H9 (cell line): ENCODE results near the gene TM2D1. TPM values are rescaled to one million over a fixed set of nuclear protein-coding genes. Genes with fewer than 3 reads are reported as not detected.

ENCODE experiments used
- DNase-seq: peaks from one replicate; pipeline ENCODE4 v3.0.0-alpha.2; 2017
- H2AFZ ChIP-seq: one replicate; pipeline ENCODE4 v1.6.1; 2013; ENCODE audit warnings: mild to moderate bottlenecking, low read length, control low read depth, moderate library complexity
- H2AK5ac ChIP-seq: 2 replicates; pipeline ENCODE4 v1.6.1; 2013; ENCODE audit warnings: low read length, control low read depth, mixed read lengths; ENCODE audit not compliant: insufficient read length
- H2BK120ac ChIP-seq: one replicate; pipeline ENCODE4 v1.6.1; 2013; ENCODE audit warnings: low read depth, mild to moderate bottlenecking, low read length, control low read depth, inconsistent platforms; ENCODE audit not compliant: poor library complexity, severe bottlenecking
- H2BK12ac ChIP-seq: 2 replicates; pipeline ENCODE4 v1.6.1; 2013; ENCODE audit warnings: low read length, control low read depth, mixed read lengths, low read depth; ENCODE audit not compliant: insufficient read length
- H2BK15ac ChIP-seq: 2 replicates; pipeline ENCODE4 v1.6.1; 2013; ENCODE audit warnings: low read depth, low read length, control low read depth
- H2BK20ac ChIP-seq: one replicate; pipeline ENCODE4 v1.6.1; 2013; ENCODE audit warnings: low read depth, mild to moderate bottlenecking, low read length, control low read depth, inconsistent platforms; ENCODE audit not compliant: poor library complexity, severe bottlenecking
- H2BK5ac ChIP-seq: 2 replicates; pipeline ENCODE4 v1.6.1; 2013; ENCODE audit warnings: low read length, control low read depth, mixed read lengths; ENCODE audit not compliant: insufficient read length
- H3K14ac ChIP-seq: 2 replicates; pipeline ENCODE4 v1.6.1; 2013; ENCODE audit warnings: low read length, control low read depth; ENCODE audit not compliant: insufficient read depth
- H3K18ac ChIP-seq: 2 replicates; pipeline ENCODE4 v1.6.1; 2013; ENCODE audit warnings: low read depth, mild to moderate bottlenecking, mixed read lengths, low read length, control low read depth; ENCODE audit not compliant: insufficient read length
- H3K23ac ChIP-seq: 2 replicates; pipeline ENCODE4 v1.6.1; 2013; ENCODE audit warnings: low read length, control low read depth, mixed read lengths, low read depth; ENCODE audit not compliant: insufficient read length
- H3K23me2 ChIP-seq: 2 replicates; pipeline ENCODE4 v1.6.1; 2013; ENCODE audit warnings: low read depth, mild to moderate bottlenecking, mixed read lengths, low read length, control low read depth; ENCODE audit not compliant: insufficient read length, poor library complexity, severe bottlenecking
- H3K27ac ChIP-seq: 2 replicates; pipeline ENCODE4 v1.5.1; 2013; ENCODE audit warnings: low read length, control low read depth, mixed read lengths, low read depth; ENCODE audit not compliant: insufficient read length
- H3K27me3 ChIP-seq: 2 replicates; pipeline ENCODE4 v1.6.1; 2013; ENCODE audit warnings: low read length, control low read depth, inconsistent platforms; ENCODE audit not compliant: insufficient read depth
- H3K4ac ChIP-seq: 2 replicates; pipeline ENCODE4 v1.6.1; 2013; ENCODE audit warnings: low read depth, mild to moderate bottlenecking, control low read depth, inconsistent platforms, low read length, moderate library complexity
- H3K4me1 ChIP-seq: 2 replicates; pipeline ENCODE4 v1.6.1; 2013; ENCODE audit warnings: low read length, control low read depth, inconsistent platforms; ENCODE audit not compliant: insufficient read depth
- H3K4me2 ChIP-seq: 2 replicates; pipeline ENCODE4 v1.6.1; 2013; ENCODE audit warnings: low read length, control low read depth, mixed read lengths; ENCODE audit not compliant: insufficient read length, insufficient read depth
- H3K56ac ChIP-seq: 2 replicates; pipeline ENCODE4 v1.6.1; 2013; ENCODE audit warnings: low read depth, mild to moderate bottlenecking, mixed read lengths, low read length, control low read depth; ENCODE audit not compliant: insufficient read length
- H3K79me1 ChIP-seq: 2 replicates; pipeline ENCODE4 v1.6.1; 2013; ENCODE audit warnings: low read depth, mild to moderate bottlenecking, moderate library complexity, low read length, control low read depth, inconsistent platforms; ENCODE audit not compliant: insufficient read depth, poor library complexity, severe bottlenecking
- H3K79me2 ChIP-seq: 2 replicates; pipeline ENCODE4 v1.6.1; 2013; ENCODE audit warnings: low read length, control low read depth, inconsistent platforms; ENCODE audit not compliant: insufficient read depth
- H3K9ac ChIP-seq: 2 replicates; pipeline ENCODE4 v1.6.1; 2013; ENCODE audit warnings: low read length, control low read depth, mixed read lengths; ENCODE audit not compliant: insufficient read length; ENCODE audit errors: extremely low read depth
- H3K9me3 ChIP-seq: one replicate; pipeline ENCODE4 v1.6.1; 2013; ENCODE audit warnings: low read depth, low read length, inconsistent platforms; ENCODE audit not compliant: control insufficient read depth
- H3T11ph ChIP-seq: one replicate; pipeline ENCODE4 v1.6.1; 2013; ENCODE audit warnings: mild to moderate bottlenecking, low read length, control low read depth, inconsistent platforms
- H4K20me1 ChIP-seq: one replicate; pipeline ENCODE4 v1.6.1; 2013; ENCODE audit not compliant: control insufficient read depth, insufficient read length, insufficient read depth
- H4K5ac ChIP-seq: 2 replicates; pipeline ENCODE4 v1.6.1; 2013; ENCODE audit warnings: low read depth, mild to moderate bottlenecking, mixed read lengths, low read length, control low read depth; ENCODE audit not compliant: insufficient read length
- H4K8ac ChIP-seq: replicated peaks from 2 replicates; pipeline ENCODE4 v1.6.1; 2013; ENCODE audit warnings: low read length, control low read depth, mixed read lengths, low read depth; ENCODE audit not compliant: insufficient read length
- H4K91ac ChIP-seq: 2 replicates; pipeline ENCODE4 v1.6.1; 2013; ENCODE audit warnings: low read depth, mild to moderate bottlenecking, moderate library complexity, mixed read lengths, low read length, control low read depth; ENCODE audit not compliant: insufficient read length
- H3K27ac Mint-ChIP-seq, 3 experiments: 2 replicates in 2 of 3; 3 replicates in 1 of 3; pipeline ENCODE4 v1.8.0; 2020 to 2021; ENCODE audit warnings: mixed read lengths in 3 of 3, mild to moderate bottlenecking in 1 of 3, moderate library complexity in 1 of 3
- H3K27me3 Mint-ChIP-seq: 2 replicates; pipeline ENCODE4 v1.8.0; 2021; ENCODE audit warnings: low read depth, mild to moderate bottlenecking, moderate library complexity, mixed read lengths
- H3K36me3 Mint-ChIP-seq, 3 experiments: 2 replicates in 2 of 3; 3 replicates in 1 of 3; pipeline ENCODE4 v1.8.0; 2020 to 2021; ENCODE audit warnings: low read depth in 3 of 3, mixed read lengths in 3 of 3; ENCODE audit not compliant: insufficient read depth in 1 of 3
- H3K4me1 Mint-ChIP-seq, 2 experiments: 2 replicates each; pipeline ENCODE4 v1.8.0; 2020; ENCODE audit warnings: mixed read lengths in 2 of 2
- H3K4me3 Mint-ChIP-seq, 2 experiments: 2 replicates in 1 of 2; 3 replicates in 1 of 2; pipeline ENCODE4 v1.8.0; 2020 to 2021; ENCODE audit warnings: mild to moderate bottlenecking in 2 of 2, mixed read lengths in 2 of 2, moderate library complexity in 1 of 2
- H3K9me3 Mint-ChIP-seq, 2 experiments: 2 replicates in 1 of 2; 3 replicates in 1 of 2; pipeline ENCODE4 v1.8.0; 2020; ENCODE audit warnings: mild to moderate bottlenecking in 2 of 2, mixed read lengths in 2 of 2, moderate library complexity in 1 of 2
- CTCF ChIP-seq: fragments of 200-600 bp; sonication (generic); conservative IDR thresholded peaks from 3 replicates; pipeline ENCODE4 v1.8.0; 2021; ENCODE audit warnings: antibody characterized with exemption, mild to moderate bottlenecking
- WGBS: extraction: QIAGEN DNeasy Blood & Tissue Kit; methylation state at CpG from one replicate; pipeline ENCODE4 v1.1.7; 2013; ENCODE audit warnings: missing lambda C conversion rate, low lambda C conversion rate, mixed read lengths; ENCODE audit not compliant: insufficient read length; ENCODE audit errors: extremely low coverage; 5-methylcytosine and 5-hydroxymethylcytosine counted together
- total RNA-seq: library from RNA; stranded (reverse); gene quantifications from 2 replicates; pipeline ENCODE4 v1.2.1, GENCODE V29; 2021

The TM2D1 gene
- total RNA-seq, 1 experiment from 2014 or later: 20.3 TPM

DNA sequence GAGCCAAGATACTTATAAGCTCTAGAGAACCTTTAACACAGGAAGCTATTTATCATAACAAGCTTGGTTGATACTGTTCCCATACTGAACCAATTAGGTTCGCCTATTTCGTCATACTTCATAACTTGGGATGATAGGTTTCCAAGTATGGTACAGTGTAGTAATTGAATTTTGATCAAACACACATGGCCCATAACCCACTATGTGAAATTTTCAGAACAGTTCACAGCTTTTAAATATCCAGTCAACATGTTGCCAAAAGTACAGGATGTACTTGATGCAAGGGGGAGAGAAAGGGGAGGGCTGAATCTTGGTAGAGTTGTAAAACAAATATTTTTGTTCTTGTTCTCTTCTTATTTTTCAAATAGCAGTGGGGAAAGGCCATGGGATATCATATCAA lies 86.6 kb downstream of the TM2D1 start:
- no peak overlapping the region for H3K56ac ChIP-seq
- H4K91ac ChIP-seq: no peak overlapping the region
- H3K14ac ChIP-seq: no peak overlapping the region
- H3K4ac ChIP-seq: no peak overlapping the region
- H2AK5ac ChIP-seq: no peak overlapping the region
- TF ChIP-seq CTCF: no peak
- no peak overlapping the region for H2AFZ ChIP-seq
- H3K9me3 ChIP-seq: no peaks in the 10 kb centered on the region
- H4K5ac ChIP-seq: no peak overlapping the region
- H3K79me2 ChIP-seq: no peaks in the 10 kb centered on the region
- no peak overlapping the region for H3K18ac ChIP-seq
- Mint-ChIP-seq H3K9me3 (no peaks in the 10 kb centered on the region), H3K4me1 (peaks cover 27 to 31% of the 10 kb centered on the region in 2 experiments), H3K27ac (no peak overlapping the region), H3K36me3 (no peaks in the 10 kb centered on the region), H3K27me3 (peaks cover 16% of the 10 kb centered on the region), H3K4me3 (no peak overlapping the region)
- H3K79me1 ChIP-seq: no peaks in the 10 kb centered on the region
- no CpG with 5 or more reads among the region's 2 CpGs for WGBS
- H3K4me1 ChIP-seq: peaks cover 2% of the 10 kb centered on the region; the same call in 1 of the 2 replicates
- H3K27me3 ChIP-seq: no peaks in the 10 kb centered on the region
- H2BK120ac ChIP-seq: no peak overlapping the region
- H2BK5ac ChIP-seq: no peak overlapping the region
- H3K4me2 ChIP-seq: no peak overlapping the region
- no peak overlapping the region for H3K9ac ChIP-seq
- no peaks in the 10 kb centered on the region for H4K20me1 ChIP-seq
- no peak overlapping the region for H2BK15ac ChIP-seq
- DNase-seq: no peak
- no peak overlapping the region for H3K23ac ChIP-seq
- H2BK12ac ChIP-seq: no peak overlapping the region
- H2BK20ac ChIP-seq: no peak overlapping the region
- H3K23me2 ChIP-seq: no peaks in the 10 kb centered on the region
- H3T11ph ChIP-seq: no peak overlapping the region
- H3K27ac ChIP-seq: no peak overlapping the region
- no peak overlapping the region for H4K8ac ChIP-seq
